ENCODE data around the gene NUDCD3.

Gene NUDCD3

DNA sequence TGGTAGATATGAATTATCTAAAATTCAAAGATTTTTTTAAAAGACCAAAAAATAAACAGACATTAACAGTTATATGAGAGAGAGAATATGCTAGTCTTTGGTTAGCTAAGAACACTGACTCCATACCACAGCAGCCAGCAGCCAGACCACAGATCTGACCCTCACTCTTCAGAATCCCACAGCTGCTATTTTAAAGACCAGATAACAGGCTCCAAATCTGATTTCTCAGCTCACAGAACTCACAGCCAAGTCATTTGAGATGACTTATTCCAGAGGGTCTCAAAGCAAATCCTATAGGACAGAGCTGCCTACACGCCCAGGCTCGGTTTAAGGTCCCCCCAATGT lies 20.4 kb downstream of the NUDCD3 start:
- Histone ChIP-seq H3K27me3 (no peaks in the 10 kb centered on the region), H3K9me3 (no peaks in the 10 kb centered on the region), H3K27ac (no peak overlapping the region), H3K4me1 (peaks cover 0 to 34% (median 21%) of the 10 kb centered on the region in 4 donors), H3K36me3 (peaks cover 5 to 33% (median 11%) of the 10 kb centered on the region in 3 donors), H3K4me3 (no peak overlapping the region)
- TF ChIP-seq, protein P1, sequence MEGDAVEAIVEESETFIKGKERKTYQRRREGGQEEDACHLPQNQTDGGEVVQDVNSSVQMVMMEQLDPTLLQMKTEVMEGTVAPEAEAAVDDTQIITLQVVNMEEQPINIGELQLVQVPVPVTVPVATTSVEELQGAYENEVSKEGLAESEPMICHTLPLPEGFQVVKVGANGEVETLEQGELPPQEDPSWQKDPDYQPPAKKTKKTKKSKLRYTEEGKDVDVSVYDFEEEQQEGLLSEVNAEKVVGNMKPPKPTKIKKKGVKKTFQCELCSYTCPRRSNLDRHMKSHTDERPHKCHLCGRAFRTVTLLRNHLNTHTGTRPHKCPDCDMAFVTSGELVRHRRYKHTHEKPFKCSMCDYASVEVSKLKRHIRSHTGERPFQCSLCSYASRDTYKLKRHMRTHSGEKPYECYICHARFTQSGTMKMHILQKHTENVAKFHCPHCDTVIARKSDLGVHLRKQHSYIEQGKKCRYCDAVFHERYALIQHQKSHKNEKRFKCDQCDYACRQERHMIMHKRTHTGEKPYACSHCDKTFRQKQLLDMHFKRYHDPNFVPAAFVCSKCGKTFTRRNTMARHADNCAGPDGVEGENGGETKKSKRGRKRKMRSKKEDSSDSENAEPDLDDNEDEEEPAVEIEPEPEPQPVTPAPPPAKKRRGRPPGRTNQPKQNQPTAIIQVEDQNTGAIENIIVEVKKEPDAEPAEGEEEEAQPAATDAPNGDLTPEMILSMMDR (IDR thresholded peaks at IDR 0.05): no peak
- intact Hi-C loops (cut with DNase I; ENCODE audit: low total_unique reads): no loop called here
- DNase-seq: no peak

DNA sequence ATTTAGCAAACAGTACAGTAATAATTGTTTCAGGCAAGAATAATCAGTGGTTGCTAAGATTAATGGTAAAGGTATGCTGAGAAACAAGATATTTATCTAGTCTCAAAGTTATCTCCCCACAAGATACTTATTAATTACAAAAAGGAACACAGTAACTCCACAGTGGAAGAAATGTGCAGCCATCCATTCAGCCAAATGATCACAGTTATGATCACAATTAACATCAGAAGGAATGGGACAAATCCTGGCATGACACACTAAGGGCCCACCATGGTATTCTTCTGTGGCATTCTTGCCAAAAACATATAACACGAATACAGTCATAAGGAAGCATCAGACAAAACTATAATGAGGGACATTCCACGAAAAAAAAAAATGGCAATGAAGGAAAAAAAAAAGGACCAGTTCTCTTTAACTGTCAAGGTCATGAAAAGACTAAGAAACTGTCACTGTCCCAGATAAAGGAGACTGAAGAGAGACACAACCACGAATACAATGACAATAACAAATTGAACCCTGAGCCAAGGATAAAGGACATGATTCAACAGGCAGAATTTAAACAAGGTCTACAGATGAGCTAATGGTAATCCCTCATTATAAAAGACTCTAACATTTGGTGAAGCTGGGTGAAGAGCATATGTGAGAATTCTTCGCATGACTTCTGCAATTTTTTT lies 20.9 kb downstream of the NUDCD3 start:
- Histone ChIP-seq H3K27ac (no peak overlapping the region), H3K27me3 (no peaks in the 10 kb centered on the region), H3K4me1 (peaks cover 0 to 39% (median 26%) of the 10 kb centered on the region in 4 donors), H3K36me3 (peaks cover 5 to 28% (median 11%) of the 10 kb centered on the region in 3 donors), H3K9me3 (no peaks in the 10 kb centered on the region), H3K4me3 (no peak overlapping the region)
- intact Hi-C loops (cut with DNase I; ENCODE audit: low total_unique reads): no loop called here
- DNase-seq: no peak
- TF ChIP-seq, protein P1 (IDR thresholded peaks at IDR 0.05): no peak

DNA sequence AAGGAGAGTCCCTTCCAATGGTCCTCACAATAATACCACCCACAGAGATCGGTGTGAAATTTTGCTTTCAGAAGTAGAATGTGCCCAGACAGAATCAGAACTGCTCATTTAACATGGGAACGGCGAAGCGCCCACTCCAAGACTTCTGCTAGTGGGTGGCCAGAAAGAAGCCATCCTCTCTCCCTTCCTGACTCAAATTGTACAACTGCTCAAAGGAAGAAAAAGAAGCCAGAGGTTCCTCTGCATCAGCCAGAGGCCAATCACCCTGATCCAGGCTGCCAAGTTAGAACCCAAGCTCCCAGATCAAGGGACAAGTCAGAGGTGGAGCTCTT lies 23.3 kb downstream of the NUDCD3 start:
- intact Hi-C loops (cut with DNase I; ENCODE audit: low total_unique reads): no loop called here
- Histone ChIP-seq H3K4me1 (peaks cover 0 to 42% (median 31%) of the 10 kb centered on the region in 4 donors), H3K27me3 (no peaks in the 10 kb centered on the region), H3K27ac (no peak overlapping the region), H3K4me3 (no peak overlapping the region), H3K36me3 (peaks cover 5 to 24% (median 11%) of the 10 kb centered on the region in 3 donors), H3K9me3 (no peaks in the 10 kb centered on the region)
- DNase-seq: no peak
- TF ChIP-seq, protein P1 (IDR thresholded peaks at IDR 0.05): no peak

DNA sequence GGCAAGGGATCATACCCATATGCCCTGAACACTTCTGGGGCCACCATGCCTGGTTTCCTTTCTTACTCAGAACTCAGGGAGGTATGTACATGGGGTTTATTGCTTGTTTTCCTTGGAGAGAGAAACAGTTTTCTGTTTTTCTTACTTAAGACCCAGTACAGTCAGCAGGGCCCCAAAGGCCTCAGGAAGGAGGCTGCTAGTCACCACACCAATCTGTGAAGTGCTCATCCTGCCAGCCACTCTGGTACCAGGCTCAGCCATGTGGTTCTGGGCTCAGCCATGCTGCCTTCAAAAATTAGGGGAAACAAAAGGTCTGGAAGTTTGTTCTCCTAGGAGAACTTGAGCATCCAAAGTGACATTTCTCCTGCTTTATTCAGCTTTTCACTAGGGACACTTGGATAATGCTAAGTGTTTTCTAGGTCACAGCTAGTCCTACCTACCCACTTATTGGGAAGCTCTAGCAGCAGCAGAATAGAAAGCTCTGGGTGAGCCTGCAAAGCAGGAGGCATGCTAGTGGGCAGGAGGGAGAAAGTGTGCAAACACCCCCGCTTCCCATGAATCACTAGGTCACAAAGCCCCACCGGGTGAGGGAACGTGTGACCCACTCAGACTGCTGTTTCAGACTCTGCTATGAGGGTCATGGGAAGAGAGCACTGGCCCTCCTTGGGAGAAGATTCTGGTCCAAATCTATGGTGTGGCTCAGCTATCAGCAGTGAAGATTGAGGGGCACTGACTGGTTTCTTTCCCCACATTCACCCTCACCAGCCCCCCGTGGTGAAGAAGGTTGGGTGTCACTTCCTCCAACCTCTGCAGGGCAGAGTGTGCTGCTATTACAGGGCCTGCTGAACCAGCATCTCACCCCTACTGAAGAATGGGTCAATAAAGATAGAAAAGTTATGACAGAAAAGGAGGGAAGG lies 23.9 kb downstream of the NUDCD3 start:
- no peak overlapping the region for H3K27ac ChIP-seq
- intact Hi-C loops (cut with DNase I; ENCODE audit: low total_unique reads): no loop called here
- DNase-seq: no peak

DNA sequence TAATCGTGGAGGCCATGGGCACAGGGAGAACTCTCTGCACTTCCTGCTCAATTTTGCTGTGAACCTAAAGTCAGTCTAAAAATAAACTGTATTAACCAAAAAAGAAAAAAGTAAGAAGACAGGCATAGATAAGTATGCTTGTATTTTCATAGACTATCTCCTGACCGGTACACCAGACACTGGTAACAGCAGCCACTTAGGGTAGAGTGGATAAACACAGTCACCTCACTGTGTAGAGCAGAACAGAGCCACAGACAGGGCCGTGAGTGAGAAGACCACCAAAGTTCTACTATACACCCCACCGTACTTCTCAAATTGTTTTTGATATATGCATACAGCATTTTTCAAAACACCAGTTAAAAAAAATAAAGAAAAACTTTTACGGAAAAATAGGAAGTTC lies 25.0 kb downstream of the NUDCD3 start:
- Histone ChIP-seq H3K27me3 (no peaks in the 10 kb centered on the region), H3K4me3 (no peak overlapping the region), H3K36me3 (peaks cover 5 to 19% (median 11%) of the 10 kb centered on the region in 3 donors), H3K9me3 (no peaks in the 10 kb centered on the region), H3K27ac (no peak overlapping the region), H3K4me1 (peaks cover 0 to 45% (median 34%) of the 10 kb centered on the region in 4 donors)
- intact Hi-C loops (cut with DNase I; ENCODE audit: low total_unique reads): no loop called here
- TF ChIP-seq, protein P1 (IDR thresholded peaks at IDR 0.05): no peak
- DNase-seq: no peak

More for the DNA sequence above, 23.9 kb downstream of the NUDCD3 start:
- peaks cover 5 to 22% (median 11%) of the 10 kb centered on the region in 3 donors for H3K36me3 ChIP-seq
- peaks cover 0 to 42% (median 32%) of the 10 kb centered on the region in 4 donors for H3K4me1 ChIP-seq
- TF ChIP-seq, protein P1 (IDR thresholded peaks at IDR 0.05): no peak
- H3K4me3 ChIP-seq: no peak overlapping the region
- H3K27me3 ChIP-seq: no peaks in the 10 kb centered on the region
- H3K9me3 ChIP-seq: no peaks in the 10 kb centered on the region

All from tibial artery (tissue), 4 donors.